ENCODE measurements around the gene CCIN.

GRCh38 chr9:36174731-36175130 is 5.5 kb downstream of the CCIN start:
- TF ChIP-seq POLR2A (IDR thresholded peaks at IDR 0.05; ENCODE audit: low read depth, low read length) (no peak), POLR2AphosphoS5 (IDR thresholded peaks at IDR 0.05; ENCODE audit: low read depth, low read length) (no peak)

All from GM12892 (cell line).